H9 (cell line): ENCODE results near the gene SYT2. TPM values are rescaled to one million over a fixed set of nuclear protein-coding genes. Genes with fewer than 3 reads are reported as not detected.
"Not testable (repeated sequence)": the region's sequence is repeated elsewhere in the genome, so short reads cannot be mapped to it uniquely, and the experiment has no call there.

Source experiments
- DNase-seq: peaks from one replicate; pipeline ENCODE4 v3.0.0-alpha.2; 2017
- H2AFZ ChIP-seq: one replicate; pipeline ENCODE4 v1.6.1; 2013; ENCODE audit warnings: mild to moderate bottlenecking, low read length, control low read depth, moderate library complexity
- H2AK5ac ChIP-seq: 2 replicates; pipeline ENCODE4 v1.6.1; 2013; ENCODE audit warnings: low read length, control low read depth, mixed read lengths; ENCODE audit not compliant: insufficient read length
- H2BK120ac ChIP-seq: one replicate; pipeline ENCODE4 v1.6.1; 2013; ENCODE audit warnings: low read depth, mild to moderate bottlenecking, low read length, control low read depth, inconsistent platforms; ENCODE audit not compliant: poor library complexity, severe bottlenecking
- H2BK12ac ChIP-seq: 2 replicates; pipeline ENCODE4 v1.6.1; 2013; ENCODE audit warnings: low read length, control low read depth, mixed read lengths, low read depth; ENCODE audit not compliant: insufficient read length
- H2BK15ac ChIP-seq: 2 replicates; pipeline ENCODE4 v1.6.1; 2013; ENCODE audit warnings: low read depth, low read length, control low read depth
- H2BK20ac ChIP-seq: one replicate; pipeline ENCODE4 v1.6.1; 2013; ENCODE audit warnings: low read depth, mild to moderate bottlenecking, low read length, control low read depth, inconsistent platforms; ENCODE audit not compliant: poor library complexity, severe bottlenecking
- H2BK5ac ChIP-seq: 2 replicates; pipeline ENCODE4 v1.6.1; 2013; ENCODE audit warnings: low read length, control low read depth, mixed read lengths; ENCODE audit not compliant: insufficient read length
- H3K14ac ChIP-seq: 2 replicates; pipeline ENCODE4 v1.6.1; 2013; ENCODE audit warnings: low read length, control low read depth; ENCODE audit not compliant: insufficient read depth
- H3K18ac ChIP-seq: 2 replicates; pipeline ENCODE4 v1.6.1; 2013; ENCODE audit warnings: low read depth, mild to moderate bottlenecking, mixed read lengths, low read length, control low read depth; ENCODE audit not compliant: insufficient read length
- H3K23ac ChIP-seq: 2 replicates; pipeline ENCODE4 v1.6.1; 2013; ENCODE audit warnings: low read length, control low read depth, mixed read lengths, low read depth; ENCODE audit not compliant: insufficient read length
- H3K23me2 ChIP-seq: 2 replicates; pipeline ENCODE4 v1.6.1; 2013; ENCODE audit warnings: low read depth, mild to moderate bottlenecking, mixed read lengths, low read length, control low read depth; ENCODE audit not compliant: insufficient read length, poor library complexity, severe bottlenecking
- H3K27ac ChIP-seq: 2 replicates; pipeline ENCODE4 v1.5.1; 2013; ENCODE audit warnings: low read length, control low read depth, mixed read lengths, low read depth; ENCODE audit not compliant: insufficient read length
- H3K27me3 ChIP-seq: 2 replicates; pipeline ENCODE4 v1.6.1; 2013; ENCODE audit warnings: low read length, control low read depth, inconsistent platforms; ENCODE audit not compliant: insufficient read depth
- H3K4ac ChIP-seq: 2 replicates; pipeline ENCODE4 v1.6.1; 2013; ENCODE audit warnings: low read depth, mild to moderate bottlenecking, control low read depth, inconsistent platforms, low read length, moderate library complexity
- H3K4me1 ChIP-seq: 2 replicates; pipeline ENCODE4 v1.6.1; 2013; ENCODE audit warnings: low read length, control low read depth, inconsistent platforms; ENCODE audit not compliant: insufficient read depth
- H3K4me2 ChIP-seq: 2 replicates; pipeline ENCODE4 v1.6.1; 2013; ENCODE audit warnings: low read length, control low read depth, mixed read lengths; ENCODE audit not compliant: insufficient read length, insufficient read depth
- H3K56ac ChIP-seq: 2 replicates; pipeline ENCODE4 v1.6.1; 2013; ENCODE audit warnings: low read depth, mild to moderate bottlenecking, mixed read lengths, low read length, control low read depth; ENCODE audit not compliant: insufficient read length
- H3K79me1 ChIP-seq: 2 replicates; pipeline ENCODE4 v1.6.1; 2013; ENCODE audit warnings: low read depth, mild to moderate bottlenecking, moderate library complexity, low read length, control low read depth, inconsistent platforms; ENCODE audit not compliant: insufficient read depth, poor library complexity, severe bottlenecking
- H3K79me2 ChIP-seq: 2 replicates; pipeline ENCODE4 v1.6.1; 2013; ENCODE audit warnings: low read length, control low read depth, inconsistent platforms; ENCODE audit not compliant: insufficient read depth
- H3K9ac ChIP-seq: 2 replicates; pipeline ENCODE4 v1.6.1; 2013; ENCODE audit warnings: low read length, control low read depth, mixed read lengths; ENCODE audit not compliant: insufficient read length; ENCODE audit errors: extremely low read depth
- H3K9me3 ChIP-seq: one replicate; pipeline ENCODE4 v1.6.1; 2013; ENCODE audit warnings: low read depth, low read length, inconsistent platforms; ENCODE audit not compliant: control insufficient read depth
- H3T11ph ChIP-seq: one replicate; pipeline ENCODE4 v1.6.1; 2013; ENCODE audit warnings: mild to moderate bottlenecking, low read length, control low read depth, inconsistent platforms
- H4K20me1 ChIP-seq: one replicate; pipeline ENCODE4 v1.6.1; 2013; ENCODE audit not compliant: control insufficient read depth, insufficient read length, insufficient read depth
- H4K5ac ChIP-seq: 2 replicates; pipeline ENCODE4 v1.6.1; 2013; ENCODE audit warnings: low read depth, mild to moderate bottlenecking, mixed read lengths, low read length, control low read depth; ENCODE audit not compliant: insufficient read length
- H4K8ac ChIP-seq: replicated peaks from 2 replicates; pipeline ENCODE4 v1.6.1; 2013; ENCODE audit warnings: low read length, control low read depth, mixed read lengths, low read depth; ENCODE audit not compliant: insufficient read length
- H4K91ac ChIP-seq: 2 replicates; pipeline ENCODE4 v1.6.1; 2013; ENCODE audit warnings: low read depth, mild to moderate bottlenecking, moderate library complexity, mixed read lengths, low read length, control low read depth; ENCODE audit not compliant: insufficient read length
- H3K27ac Mint-ChIP-seq, 3 experiments: 2 replicates in 2 of 3; 3 replicates in 1 of 3; pipeline ENCODE4 v1.8.0; 2020 to 2021; ENCODE audit warnings: mixed read lengths in 3 of 3, mild to moderate bottlenecking in 1 of 3, moderate library complexity in 1 of 3
- H3K27me3 Mint-ChIP-seq: 2 replicates; pipeline ENCODE4 v1.8.0; 2021; ENCODE audit warnings: low read depth, mild to moderate bottlenecking, moderate library complexity, mixed read lengths
- H3K36me3 Mint-ChIP-seq, 3 experiments: 2 replicates in 2 of 3; 3 replicates in 1 of 3; pipeline ENCODE4 v1.8.0; 2020 to 2021; ENCODE audit warnings: low read depth in 3 of 3, mixed read lengths in 3 of 3; ENCODE audit not compliant: insufficient read depth in 1 of 3
- H3K4me1 Mint-ChIP-seq, 2 experiments: 2 replicates each; pipeline ENCODE4 v1.8.0; 2020; ENCODE audit warnings: mixed read lengths in 2 of 2
- H3K4me3 Mint-ChIP-seq, 2 experiments: 2 replicates in 1 of 2; 3 replicates in 1 of 2; pipeline ENCODE4 v1.8.0; 2020 to 2021; ENCODE audit warnings: mild to moderate bottlenecking in 2 of 2, mixed read lengths in 2 of 2, moderate library complexity in 1 of 2
- H3K9me3 Mint-ChIP-seq, 2 experiments: 2 replicates in 1 of 2; 3 replicates in 1 of 2; pipeline ENCODE4 v1.8.0; 2020; ENCODE audit warnings: mild to moderate bottlenecking in 2 of 2, mixed read lengths in 2 of 2, moderate library complexity in 1 of 2
- WGBS: extraction: QIAGEN DNeasy Blood & Tissue Kit; methylation state at CpG from one replicate; pipeline ENCODE4 v1.1.7; 2013; ENCODE audit warnings: missing lambda C conversion rate, low lambda C conversion rate, mixed read lengths; ENCODE audit not compliant: insufficient read length; ENCODE audit errors: extremely low coverage; 5-methylcytosine and 5-hydroxymethylcytosine counted together
- total RNA-seq: library from RNA; stranded (reverse); gene quantifications from 2 replicates; pipeline ENCODE4 v1.2.1, GENCODE V29; 2021
- TF ChIP-seq, protein P1 (sequence below): fragments of 200-600 bp; sonication (generic); conservative IDR thresholded peaks from 3 replicates; pipeline ENCODE4 v1.8.0; 2021; ENCODE audit warnings: antibody characterized with exemption, mild to moderate bottlenecking

The SYT2 gene
- total RNA-seq, 1 experiment from 2014 or later = 3.3 TPM

DNA sequence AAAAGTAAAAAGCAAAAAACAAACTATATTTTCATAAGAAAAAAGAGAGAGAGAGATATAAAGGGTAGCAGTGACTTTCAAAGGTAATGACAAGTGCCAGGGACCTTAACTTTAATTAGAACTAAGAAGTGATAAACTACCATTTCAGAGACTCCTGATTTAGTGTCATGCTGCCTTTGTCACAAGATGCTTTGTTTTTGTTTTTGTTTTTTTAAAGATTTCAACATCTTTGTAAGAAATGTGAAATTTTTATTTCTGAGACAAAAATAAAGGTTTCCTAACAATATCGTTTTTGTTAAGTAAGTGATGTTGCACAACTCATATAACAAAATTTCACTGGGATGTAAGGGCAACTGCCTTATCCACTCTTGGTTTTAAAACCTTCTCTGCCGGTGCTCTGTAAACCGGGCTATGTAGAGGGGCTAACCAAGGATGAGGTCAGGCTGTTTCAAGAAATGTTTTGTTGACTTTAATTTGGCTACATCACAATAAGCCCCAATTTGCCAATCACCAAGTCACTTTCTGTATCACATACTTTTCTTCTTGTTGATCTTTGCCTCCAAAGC is 35.2 kb upstream of the SYT2 start:
- Histone ChIP-seq H2BK15ac (no peak overlapping the region), H3K27ac (no peak overlapping the region), H3K79me2 (0 out of 2 replicates have a peak, but pooled peaks cover 2% of the 10 kb centered on the region), H2BK12ac (no peak overlapping the region), H3K4me2 (no peak overlapping the region), H3K9me3 (no peaks in the 10 kb centered on the region), H4K20me1 (no peaks in the 10 kb centered on the region), H3K56ac (no peak overlapping the region), H2AK5ac (no peak overlapping the region), H3K18ac (no peak overlapping the region), H3K27me3 (no peaks in the 10 kb centered on the region), H2BK120ac (no peak overlapping the region), H3K4me1 (no peaks in the 10 kb centered on the region), H3K23ac (no peak overlapping the region), H4K91ac (no peak overlapping the region), H3K14ac (no peak overlapping the region), H2BK20ac (no peak overlapping the region), H4K8ac (no peak overlapping the region), H3K23me2 (no peaks in the 10 kb centered on the region), H3T11ph (no peak overlapping the region), H2BK5ac (no peak overlapping the region), H3K4ac (no peak overlapping the region), H3K79me1 (no peaks in the 10 kb centered on the region), H2AFZ (no peak overlapping the region), H4K5ac (no peak overlapping the region), H3K9ac (no peak overlapping the region)
- Mint-ChIP-seq H3K36me3 (peaks cover 78 to 96% (median 91%) of the 10 kb centered on the region in 3 experiments), H3K4me3 (no peak overlapping the region), H3K27me3 (no peaks in the 10 kb centered on the region), H3K27ac (no peak overlapping the region), H3K4me1 (no peaks in the 10 kb centered on the region), H3K9me3 (peaks cover 0 to 3% of the 10 kb centered on the region in 2 experiments; a peak in 1 of 5 replicates)
- no CpG with 5 or more reads among the region's 3 CpGs for WGBS
- TF ChIP-seq, protein P1, sequence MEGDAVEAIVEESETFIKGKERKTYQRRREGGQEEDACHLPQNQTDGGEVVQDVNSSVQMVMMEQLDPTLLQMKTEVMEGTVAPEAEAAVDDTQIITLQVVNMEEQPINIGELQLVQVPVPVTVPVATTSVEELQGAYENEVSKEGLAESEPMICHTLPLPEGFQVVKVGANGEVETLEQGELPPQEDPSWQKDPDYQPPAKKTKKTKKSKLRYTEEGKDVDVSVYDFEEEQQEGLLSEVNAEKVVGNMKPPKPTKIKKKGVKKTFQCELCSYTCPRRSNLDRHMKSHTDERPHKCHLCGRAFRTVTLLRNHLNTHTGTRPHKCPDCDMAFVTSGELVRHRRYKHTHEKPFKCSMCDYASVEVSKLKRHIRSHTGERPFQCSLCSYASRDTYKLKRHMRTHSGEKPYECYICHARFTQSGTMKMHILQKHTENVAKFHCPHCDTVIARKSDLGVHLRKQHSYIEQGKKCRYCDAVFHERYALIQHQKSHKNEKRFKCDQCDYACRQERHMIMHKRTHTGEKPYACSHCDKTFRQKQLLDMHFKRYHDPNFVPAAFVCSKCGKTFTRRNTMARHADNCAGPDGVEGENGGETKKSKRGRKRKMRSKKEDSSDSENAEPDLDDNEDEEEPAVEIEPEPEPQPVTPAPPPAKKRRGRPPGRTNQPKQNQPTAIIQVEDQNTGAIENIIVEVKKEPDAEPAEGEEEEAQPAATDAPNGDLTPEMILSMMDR = no peak
- DNase-seq = no peak

DNA sequence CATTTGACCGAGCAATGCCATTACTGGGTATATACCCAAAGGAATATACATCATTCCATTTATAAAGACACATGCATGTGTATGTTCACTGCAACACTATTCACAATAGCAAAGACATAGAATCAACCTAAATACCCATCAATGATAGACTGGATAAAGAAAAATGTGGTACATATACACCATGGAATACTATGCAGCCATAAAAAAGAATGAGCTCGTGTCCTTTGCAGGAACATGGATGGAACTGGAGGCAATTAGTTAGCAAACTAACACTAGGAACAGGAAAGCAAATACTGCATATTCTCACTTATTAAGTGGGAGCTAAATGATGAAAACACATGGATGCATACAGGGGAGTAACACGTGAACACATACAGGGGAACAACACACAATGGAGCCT is 34.5 kb upstream of the SYT2 start:
- H3K9ac ChIP-seq, H4K8ac ChIP-seq, H3K9me3 Mint-ChIP-seq, H2AK5ac ChIP-seq, DNase-seq, H3K27ac ChIP-seq, H2BK15ac ChIP-seq, H3T11ph ChIP-seq, H3K79me2 ChIP-seq, H4K91ac ChIP-seq, H4K5ac ChIP-seq, H2BK20ac ChIP-seq, H3K27ac Mint-ChIP-seq, H2AFZ ChIP-seq, H4K20me1 ChIP-seq, H2BK120ac ChIP-seq, H2BK12ac ChIP-seq, H3K18ac ChIP-seq, H3K4me2 ChIP-seq, H3K79me1 ChIP-seq, H3K4ac ChIP-seq, H3K9me3 ChIP-seq, H3K23me2 ChIP-seq, H3K23ac ChIP-seq, H3K27me3 Mint-ChIP-seq, H3K14ac ChIP-seq, H3K4me1 Mint-ChIP-seq, H2BK5ac ChIP-seq, H3K56ac ChIP-seq, H3K27me3 ChIP-seq, H3K4me1 ChIP-seq, H3K4me3 Mint-ChIP-seq: not testable (repeated sequence)
- no CpG with 5 or more reads among the region's 3 CpGs for WGBS
- H3K36me3 Mint-ChIP-seq = peaks cover 77 to 90% (median 90%) of the 10 kb centered on the region in 3 experiments
